SU-DHL-6 (cell line): Measurements from ENCODE around the gene PBRM1.

Experiments
- H2AFZ ChIP-seq: fragments of 200-600 bp; sonication (generic); 2 replicates; pipeline ENCODE4 v1.6.1; 2014; ENCODE audit warnings: low read depth, mild to moderate bottlenecking, moderate library complexity, mixed read lengths, antibody characterized with exemption, low read length; ENCODE audit not compliant: severe bottlenecking
- H3F3A ChIP-seq: fragments of 200-600 bp; shearing (Covaris generic); 2 replicates; pipeline ENCODE4 v1.6.0; 2016; ENCODE audit warnings: antibody characterized with exemption, mild to moderate bottlenecking; ENCODE audit not compliant: insufficient read depth
- H3K27ac ChIP-seq: fragments of 200-600 bp; sonication (generic); 2 replicates; pipeline ENCODE4 v1.5.1; 2016; ENCODE audit warnings: low read depth, mild to moderate bottlenecking, low read length, moderate library complexity, mixed read lengths
- H3K27me3 ChIP-seq: fragments of 200-600 bp; sonication (generic), shearing (Covaris generic); 2 replicates; pipeline ENCODE4 v1.6.0; 2014; ENCODE audit warnings: mild to moderate bottlenecking, low read length
- H3K36me3 ChIP-seq: fragments of 200-600 bp; sonication (generic); 2 replicates; pipeline ENCODE4 v1.6.1; 2014; ENCODE audit warnings: mild to moderate bottlenecking, low read length, mixed read lengths
- H3K4me2 ChIP-seq: fragments of 300-600, 200-600 bp; shearing (Covaris generic), sonication (generic); 2 replicates; pipeline ENCODE4 v1.6.0; 2014; ENCODE audit warnings: low read length, low read depth, mild to moderate bottlenecking; ENCODE audit not compliant: poor library complexity, severe bottlenecking
- H3K4me3 ChIP-seq: fragments of 200-600 bp; sonication (generic); 2 replicates; pipeline ENCODE4 v1.5.1; 2014; ENCODE audit warnings: antibody characterized with exemption, low read length, mild to moderate bottlenecking, mixed read lengths; ENCODE audit not compliant: insufficient read depth, poor library complexity, severe bottlenecking
- H3K79me2 ChIP-seq: fragments of 200-600 bp; sonication (generic); 2 replicates; pipeline ENCODE4 v1.6.1; 2014; ENCODE audit warnings: mild to moderate bottlenecking, low read length, moderate library complexity; ENCODE audit not compliant: insufficient read depth
- H3K9ac ChIP-seq: fragments of 200-600 bp; sonication (generic); 2 replicates; pipeline ENCODE4 v1.7.0; 2014; ENCODE audit warnings: mild to moderate bottlenecking, low read length
- H3K9me2 ChIP-seq: fragments of 200-600 bp; sonication (generic); replicated peaks from 2 replicates; pipeline ENCODE4 v1.6.1; 2014; ENCODE audit warnings: low read length; ENCODE audit not compliant: insufficient read depth
- H3K9me3 ChIP-seq: fragments of 200-600 bp; sonication (generic); 2 replicates; pipeline ENCODE4 v1.6.1; 2014; ENCODE audit warnings: low read length, mixed read lengths; ENCODE audit not compliant: insufficient read depth
- H4K20me1 ChIP-seq: fragments of 200-600 bp; sonication (generic); 2 replicates; pipeline ENCODE4 v1.6.1; 2014; ENCODE audit warnings: low read depth, mild to moderate bottlenecking, antibody characterized with exemption, low read length, moderate library complexity, mixed read lengths
- CTCF ChIP-seq: fragments of 200-600 bp; sonication (generic); IDR thresholded peaks from one replicate; pipeline ENCODE4 v1.5.1; 2017; ENCODE audit warnings: antibody characterized with exemption, mild to moderate bottlenecking, low read length, moderate library complexity; ENCODE audit not compliant: insufficient read depth, poor library complexity, severe bottlenecking
- EZH2phosphoT487 ChIP-seq: fragments of 200-600 bp; sonication (generic), shearing (Covaris generic); conservative IDR thresholded peaks from 2 replicates; pipeline ENCODE4 v1.6.1; 2018; ENCODE audit warnings: mild to moderate bottlenecking, antibody characterized with exemption, low read length, moderate library complexity, mixed read lengths

Gene PBRM1

GRCh38 chr3:52537165-52537620 lies 148.5 kb downstream of the PBRM1 start:
- Histone ChIP-seq H3F3A (peaks cover 39% of the 10 kb centered on the region), H3K27me3 (no peaks in the 10 kb centered on the region), H3K9me2 (no peaks in the 10 kb centered on the region), H3K27ac (peak overlapping the region; percentile 50; the same call in 1 of the 2 replicates), H3K4me2 (peak overlapping the region; percentile 81), H3K36me3 (peaks cover 6% of the 10 kb centered on the region; the same call in 1 of the 2 replicates), H3K9ac (peak overlapping the region; percentile 94), H4K20me1 (peaks cover 12% of the 10 kb centered on the region; the same call in 1 of the 2 replicates), H3K79me2 (peaks cover 58% of the 10 kb centered on the region), H3K4me3 (peak overlapping the region; percentile 88), H3K9me3 (no peaks in the 10 kb centered on the region), H2AFZ (no peak overlapping the region)
- TF ChIP-seq EZH2phosphoT487 (no peak), CTCF (no peak)

- Histone ChIP-seq H2AFZ (peak within 1 kb of the TSS; percentile 55), H3K27me3 (no peaks in the 10 kb centered on the region), H3K27ac (peak within 1 kb of the TSS; percentile 83), H3K9ac (peak within 1 kb of the TSS; percentile 94), H4K20me1 (peaks cover 16% of the 10 kb centered on the region; the same call in 1 of the 2 replicates), H3K79me2 (peaks cover 60% of the 10 kb centered on the region), H3K4me2 (peak within 1 kb of the TSS; percentile 81), H3K9me3 (no peaks in the 10 kb centered on the region), H3K4me3 (peak within 1 kb of the TSS; percentile 88), H3K36me3 (peaks cover 6% of the 10 kb centered on the region; the same call in 1 of the 2 replicates), H3F3A (peaks cover 38% of the 10 kb centered on the region), H3K9me2 (no peaks in the 10 kb centered on the region)
- TF ChIP-seq EZH2phosphoT487 (no peak), CTCF (no peak)
Measured at GRCh38 chr3:52536369-52537164, 149.1 kb downstream of the PBRM1 start, which contains the start of gene UQCC5. Gene UQCC5 (plus strand): TSS chr3:52536605. CDS start chr3:52536756, 151 bp downstream.

- H3K27ac ChIP-seq: peak overlapping the region; percentile 37
Measured at GRCh38 chr3:52536112-52536368, 149.7 kb downstream of the PBRM1 start.

More at GRCh38 chr3:52536112-52536368, 149.7 kb downstream of the PBRM1 start:
- Histone ChIP-seq H3K4me2 (peak overlapping the region; percentile 79), H4K20me1 (peaks cover 13% of the 10 kb centered on the region; the same call in 1 of the 2 replicates), H3K9me2 (no peaks in the 10 kb centered on the region), H3K79me2 (peaks cover 63% of the 10 kb centered on the region), H3K9me3 (no peaks in the 10 kb centered on the region), H3K4me3 (peak overlapping the region; percentile 30), H2AFZ (peak overlapping the region; percentile 50), H3K36me3 (peaks cover 6% of the 10 kb centered on the region; the same call in 1 of the 2 replicates), H3K27me3 (no peaks in the 10 kb centered on the region), H3K9ac (peak overlapping the region; percentile 21; the same call in 1 of the 2 replicates), H3F3A (peaks cover 33% of the 10 kb centered on the region)
- TF ChIP-seq CTCF (no peak), EZH2phosphoT487 (no peak)
